Breast epithelium (tissue), 3 donors: Measurements from ENCODE around the gene CXCR5.

Source experiments
- POLR2A ChIP-seq: fragments of 450-650 bp; IDR thresholded peaks from one replicate; pipeline ENCODE4 v1.6.1; 2016; ENCODE audit warnings: antibody characterized with exemption, mild to moderate bottlenecking, moderate library complexity
- TF ChIP-seq, protein P1 (sequence below), 3 donors: fragments of 450-650 bp; IDR thresholded peaks; one replicate each; pipeline ENCODE4 v1.5.1; 2016 to 2017; ENCODE audit warnings: antibody characterized with exemption in 3 of 3, mild to moderate bottlenecking in 3 of 3, moderate library complexity in 3 of 3

DNA sequence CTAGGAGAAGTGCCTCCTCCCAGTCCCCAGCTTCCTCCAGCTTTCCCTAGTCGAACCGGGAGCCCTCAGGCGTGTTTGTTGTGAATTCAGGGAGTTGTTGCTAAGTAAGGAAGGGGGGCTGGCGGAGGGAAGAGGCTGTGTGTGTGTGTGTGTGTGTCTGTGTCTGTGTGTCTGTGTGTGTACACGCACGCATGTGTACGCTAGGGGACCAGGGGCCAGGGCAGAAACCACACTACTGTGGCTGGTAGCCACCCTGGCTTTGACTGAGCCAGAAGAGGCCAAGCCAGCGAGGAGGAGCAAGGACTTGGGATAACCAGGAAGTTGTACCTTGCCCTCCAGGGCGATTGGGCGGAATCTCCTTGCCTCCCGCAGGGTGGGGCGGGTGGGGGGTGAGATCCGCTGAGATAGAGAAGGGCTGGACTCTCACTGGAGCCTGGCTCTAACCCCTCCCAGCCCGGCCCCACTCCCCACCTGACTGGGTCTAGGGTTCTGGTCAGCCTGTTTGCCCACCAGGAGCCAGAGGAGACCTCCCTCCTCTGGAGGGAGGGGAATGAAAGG is 34.5 kb downstream of the CXCR5 start:
- TF ChIP-seq, protein P1, sequence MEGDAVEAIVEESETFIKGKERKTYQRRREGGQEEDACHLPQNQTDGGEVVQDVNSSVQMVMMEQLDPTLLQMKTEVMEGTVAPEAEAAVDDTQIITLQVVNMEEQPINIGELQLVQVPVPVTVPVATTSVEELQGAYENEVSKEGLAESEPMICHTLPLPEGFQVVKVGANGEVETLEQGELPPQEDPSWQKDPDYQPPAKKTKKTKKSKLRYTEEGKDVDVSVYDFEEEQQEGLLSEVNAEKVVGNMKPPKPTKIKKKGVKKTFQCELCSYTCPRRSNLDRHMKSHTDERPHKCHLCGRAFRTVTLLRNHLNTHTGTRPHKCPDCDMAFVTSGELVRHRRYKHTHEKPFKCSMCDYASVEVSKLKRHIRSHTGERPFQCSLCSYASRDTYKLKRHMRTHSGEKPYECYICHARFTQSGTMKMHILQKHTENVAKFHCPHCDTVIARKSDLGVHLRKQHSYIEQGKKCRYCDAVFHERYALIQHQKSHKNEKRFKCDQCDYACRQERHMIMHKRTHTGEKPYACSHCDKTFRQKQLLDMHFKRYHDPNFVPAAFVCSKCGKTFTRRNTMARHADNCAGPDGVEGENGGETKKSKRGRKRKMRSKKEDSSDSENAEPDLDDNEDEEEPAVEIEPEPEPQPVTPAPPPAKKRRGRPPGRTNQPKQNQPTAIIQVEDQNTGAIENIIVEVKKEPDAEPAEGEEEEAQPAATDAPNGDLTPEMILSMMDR (IDR thresholded peaks at IDR 0.05) = peak in 1 of 3 donors; percentile 18
- peak; percentile 21 for TF ChIP-seq POLR2A
